Measurements from ENCODE around the gene ANKMY1.

Gene ANKMY1

GRCh38 chr2:240431661-240432424, 125.9 kb downstream of the ANKMY1 start:
- DNase-seq, result no peak

GRCh38 chr2:240431271-240431660, 126.5 kb downstream of the ANKMY1 start:
- no peak for DNase-seq

GRCh38 chr2:240430595-240430994, 127.2 kb downstream of the ANKMY1 start:
- DNase-seq, result no peak

- no peak for DNase-seq
Measured at GRCh38 chr2:240429872-240430491, 127.8 kb downstream of the ANKMY1 start.

Measured in fibroblast of skin of right quadriceps (primary cell).